ENCODE measurements around the gene APC. TPM values are rescaled to one million over a fixed set of nuclear protein-coding genes. Genes with fewer than 3 reads are reported as not detected.

The APC gene
- 21.0 TPM for polyA plus RNA-seq (2013, experiment 1 of 2)
- polyA plus RNA-seq (2013, experiment 2 of 2): 18.2 TPM

GRCh38 chr5:112737463-112738190 lies at the start of gene APC:
Gene APC, plus strand, starts transcription at chr5:112737885. Its CDS starts 17,006 bp downstream, at chr5:112754891.
- H3K4me1 ChIP-seq (ENCODE audit: control insufficient read depth, insufficient read depth, low read length, poor library complexity, severe bottlenecking): peaks cover 3% of the 10 kb centered on the region
- 0 to 3% methylated on average over 22 to 31 of the region's 36 CpGs for WGBS, 2 experiments (ENCODE audit: insufficient coverage in 2 of 2)
- H3K27ac ChIP-seq (ENCODE audit: low read depth, low read length, severe bottlenecking): peak within 1 kb of the TSS; percentile 65
- peak within 1 kb of the TSS; percentile 55 for H3K4me3 ChIP-seq (ENCODE audit: extremely low read depth, insufficient read depth, low read length, poor library complexity, severe bottlenecking)
- no peaks in the 10 kb centered on the region for H3K9me3 ChIP-seq (ENCODE audit: control insufficient read depth, low read length)
- H3K36me3 ChIP-seq (ENCODE audit: control insufficient read depth, insufficient read depth, low read length): no peaks in the 10 kb centered on the region

GRCh38 chr5:112689155-112689909 lies 48.4 kb upstream of the APC start:
- peaks cover 24% of the 10 kb centered on the region for H3K4me1 ChIP-seq (ENCODE audit: control insufficient read depth, insufficient read depth, low read length, poor library complexity, severe bottlenecking)
- H3K27ac ChIP-seq (ENCODE audit: low read depth, low read length, severe bottlenecking): no peak overlapping the region
- WGBS, 2 experiments (ENCODE audit: insufficient coverage in 2 of 2): 50 to 71% methylated on average over 1 to 2 of the region's 3 CpGs
- no peaks in the 10 kb centered on the region for H3K36me3 ChIP-seq (ENCODE audit: control insufficient read depth, insufficient read depth, low read length)
- no peak overlapping the region for H3K4me3 ChIP-seq (ENCODE audit: extremely low read depth, insufficient read depth, low read length, poor library complexity, severe bottlenecking)
- no peaks in the 10 kb centered on the region for H3K9me3 ChIP-seq (ENCODE audit: control insufficient read depth, low read length)

- H3K4me3 ChIP-seq (ENCODE audit: extremely low read depth, insufficient read depth, low read length, poor library complexity, severe bottlenecking): no peak overlapping the region
- no peak overlapping the region for H3K27ac ChIP-seq (ENCODE audit: low read depth, low read length, severe bottlenecking)
- H3K4me1 ChIP-seq (ENCODE audit: control insufficient read depth, insufficient read depth, low read length, poor library complexity, severe bottlenecking): peaks cover 22% of the 10 kb centered on the region
- no peaks in the 10 kb centered on the region for H3K9me3 ChIP-seq (ENCODE audit: control insufficient read depth, low read length)
- H3K36me3 ChIP-seq (ENCODE audit: control insufficient read depth, insufficient read depth, low read length): no peaks in the 10 kb centered on the region
- 100% methylated on average over 1 of the region's 3 CpGs; no CpG with 5 or more reads in 1 of the 2 experiments for WGBS, 2 experiments (ENCODE audit: insufficient coverage in 2 of 2)
Observed at GRCh38 chr5:112690605-112691338, 46.9 kb upstream of the APC start.

- Histone ChIP-seq H3K27ac (ENCODE audit: low read depth, low read length, severe bottlenecking) (no peak overlapping the region), H3K36me3 (ENCODE audit: control insufficient read depth, insufficient read depth, low read length) (no peaks in the 10 kb centered on the region), H3K4me3 (ENCODE audit: extremely low read depth, insufficient read depth, low read length, poor library complexity, severe bottlenecking) (no peak overlapping the region), H3K9me3 (ENCODE audit: control insufficient read depth, low read length) (no peaks in the 10 kb centered on the region), H3K4me1 (ENCODE audit: control insufficient read depth, insufficient read depth, low read length, poor library complexity, severe bottlenecking) (peaks cover 22% of the 10 kb centered on the region)
- WGBS, 2 experiments (ENCODE audit: insufficient coverage in 2 of 2): no CpG with 5 or more reads among the region's 1 CpG
Observed at GRCh38 chr5:112691339-112691680, 46.4 kb upstream of the APC start.

GRCh38 chr5:112691758-112692157 lies 45.9 kb upstream of the APC start:
- Histone ChIP-seq H3K27ac (ENCODE audit: low read depth, low read length, severe bottlenecking) (no peak overlapping the region), H3K9me3 (ENCODE audit: control insufficient read depth, low read length) (no peaks in the 10 kb centered on the region), H3K36me3 (ENCODE audit: control insufficient read depth, insufficient read depth, low read length) (no peaks in the 10 kb centered on the region), H3K4me3 (ENCODE audit: extremely low read depth, insufficient read depth, low read length, poor library complexity, severe bottlenecking) (no peak overlapping the region), H3K4me1 (ENCODE audit: control insufficient read depth, insufficient read depth, low read length, poor library complexity, severe bottlenecking) (peaks cover 22% of the 10 kb centered on the region)
- WGBS, 2 experiments (ENCODE audit: insufficient coverage in 2 of 2): 67 to 78% methylated on average over 1 to 3 of the region's 3 CpGs

GRCh38 chr5:112692472-112692871 lies 45.2 kb upstream of the APC start:
- H3K27ac ChIP-seq (ENCODE audit: low read depth, low read length, severe bottlenecking): no peak overlapping the region
- no peaks in the 10 kb centered on the region for H3K9me3 ChIP-seq (ENCODE audit: control insufficient read depth, low read length)
- no peak overlapping the region for H3K4me3 ChIP-seq (ENCODE audit: extremely low read depth, insufficient read depth, low read length, poor library complexity, severe bottlenecking)
- H3K36me3 ChIP-seq (ENCODE audit: control insufficient read depth, insufficient read depth, low read length): no peaks in the 10 kb centered on the region
- peaks cover 22% of the 10 kb centered on the region for H3K4me1 ChIP-seq (ENCODE audit: control insufficient read depth, insufficient read depth, low read length, poor library complexity, severe bottlenecking)
- WGBS, 2 experiments (ENCODE audit: insufficient coverage in 2 of 2): no CpG with 5 or more reads among the region's 1 CpG

- WGBS, 2 experiments (ENCODE audit: insufficient coverage in 2 of 2): 92% methylated on average over 3 of the region's 3 CpGs
- peaks cover 22% of the 10 kb centered on the region for H3K4me1 ChIP-seq (ENCODE audit: control insufficient read depth, insufficient read depth, low read length, poor library complexity, severe bottlenecking)
- H3K9me3 ChIP-seq (ENCODE audit: control insufficient read depth, low read length): no peaks in the 10 kb centered on the region
- no peak overlapping the region for H3K27ac ChIP-seq (ENCODE audit: low read depth, low read length, severe bottlenecking)
- H3K36me3 ChIP-seq (ENCODE audit: control insufficient read depth, insufficient read depth, low read length): no peaks in the 10 kb centered on the region
- no peak overlapping the region for H3K4me3 ChIP-seq (ENCODE audit: extremely low read depth, insufficient read depth, low read length, poor library complexity, severe bottlenecking)
Observed at GRCh38 chr5:112693301-112693700, 44.4 kb upstream of the APC start.

GRCh38 chr5:112694853-112695709 lies 42.6 kb upstream of the APC start:
- peaks cover 9% of the 10 kb centered on the region for H3K4me1 ChIP-seq (ENCODE audit: control insufficient read depth, insufficient read depth, low read length, poor library complexity, severe bottlenecking)
- WGBS, 2 experiments (ENCODE audit: insufficient coverage in 2 of 2): 73 to 100% methylated on average over 1 to 2 of the region's 3 CpGs
- no peaks in the 10 kb centered on the region for H3K9me3 ChIP-seq (ENCODE audit: control insufficient read depth, low read length)
- peak overlapping the region; percentile 62 for H3K27ac ChIP-seq (ENCODE audit: low read depth, low read length, severe bottlenecking)
- no peak overlapping the region for H3K4me3 ChIP-seq (ENCODE audit: extremely low read depth, insufficient read depth, low read length, poor library complexity, severe bottlenecking)
- H3K36me3 ChIP-seq (ENCODE audit: control insufficient read depth, insufficient read depth, low read length): no peaks in the 10 kb centered on the region

- H3K27ac ChIP-seq (ENCODE audit: low read depth, low read length, severe bottlenecking): no peak overlapping the region
- no peak overlapping the region for H3K4me3 ChIP-seq (ENCODE audit: extremely low read depth, insufficient read depth, low read length, poor library complexity, severe bottlenecking)
- no peaks in the 10 kb centered on the region for H3K36me3 ChIP-seq (ENCODE audit: control insufficient read depth, insufficient read depth, low read length)
- H3K9me3 ChIP-seq (ENCODE audit: control insufficient read depth, low read length): no peaks in the 10 kb centered on the region
- H3K4me1 ChIP-seq (ENCODE audit: control insufficient read depth, insufficient read depth, low read length, poor library complexity, severe bottlenecking): peaks cover 3% of the 10 kb centered on the region
- WGBS, 2 experiments (ENCODE audit: insufficient coverage in 2 of 2): 83% methylated on average over 1 of the region's 5 CpGs; no CpG with 5 or more reads in 1 of the 2 experiments
Observed at GRCh38 chr5:112696786-112697185, 40.9 kb upstream of the APC start.

- Histone ChIP-seq H3K9me3 (ENCODE audit: control insufficient read depth, low read length) (no peaks in the 10 kb centered on the region), H3K36me3 (ENCODE audit: control insufficient read depth, insufficient read depth, low read length) (no peaks in the 10 kb centered on the region), H3K4me3 (ENCODE audit: extremely low read depth, insufficient read depth, low read length, poor library complexity, severe bottlenecking) (no peak overlapping the region), H3K4me1 (ENCODE audit: control insufficient read depth, insufficient read depth, low read length, poor library complexity, severe bottlenecking) (peaks cover 3% of the 10 kb centered on the region), H3K27ac (ENCODE audit: low read depth, low read length, severe bottlenecking) (no peak overlapping the region)
- WGBS, 2 experiments (ENCODE audit: insufficient coverage in 2 of 2): 83% methylated on average over 1 to 2 of the region's 2 CpGs
Observed at GRCh38 chr5:112697322-112697721, 40.4 kb upstream of the APC start.
